Measurements from ENCODE around the gene EN1.

- TF ChIP-seq, protein P1, sequence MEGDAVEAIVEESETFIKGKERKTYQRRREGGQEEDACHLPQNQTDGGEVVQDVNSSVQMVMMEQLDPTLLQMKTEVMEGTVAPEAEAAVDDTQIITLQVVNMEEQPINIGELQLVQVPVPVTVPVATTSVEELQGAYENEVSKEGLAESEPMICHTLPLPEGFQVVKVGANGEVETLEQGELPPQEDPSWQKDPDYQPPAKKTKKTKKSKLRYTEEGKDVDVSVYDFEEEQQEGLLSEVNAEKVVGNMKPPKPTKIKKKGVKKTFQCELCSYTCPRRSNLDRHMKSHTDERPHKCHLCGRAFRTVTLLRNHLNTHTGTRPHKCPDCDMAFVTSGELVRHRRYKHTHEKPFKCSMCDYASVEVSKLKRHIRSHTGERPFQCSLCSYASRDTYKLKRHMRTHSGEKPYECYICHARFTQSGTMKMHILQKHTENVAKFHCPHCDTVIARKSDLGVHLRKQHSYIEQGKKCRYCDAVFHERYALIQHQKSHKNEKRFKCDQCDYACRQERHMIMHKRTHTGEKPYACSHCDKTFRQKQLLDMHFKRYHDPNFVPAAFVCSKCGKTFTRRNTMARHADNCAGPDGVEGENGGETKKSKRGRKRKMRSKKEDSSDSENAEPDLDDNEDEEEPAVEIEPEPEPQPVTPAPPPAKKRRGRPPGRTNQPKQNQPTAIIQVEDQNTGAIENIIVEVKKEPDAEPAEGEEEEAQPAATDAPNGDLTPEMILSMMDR (IDR thresholded peaks at IDR 0.05) = no peak
- TF ChIP-seq POLR2AphosphoS5 (IDR thresholded peaks at IDR 0.05) (no peak), POLR2A (IDR thresholded peaks at IDR 0.05) (no peak), EP300 (IDR thresholded peaks at IDR 0.05) (no peak)
These were observed 34.9 kb downstream of the EN1 start for GRCh38 chr2:118812552-118812951.
